Hematopoietic multipotent progenitor cell treated with erythropoietin and hydrocortisone succinate and interleukin-3 and kit ligand, for 4 days (in vitro differentiated cells): ENCODE measurements around the gene THAP9.
"Not testable (repeated sequence)": the region's sequence is repeated elsewhere in the genome, so short reads cannot be mapped to it uniquely, and the experiment has no call there.

Source experiments
- DNase-seq: peaks from one replicate; pipeline ENCODE4 v3.0.0-alpha.2; 2015

The THAP9 gene

DNA sequence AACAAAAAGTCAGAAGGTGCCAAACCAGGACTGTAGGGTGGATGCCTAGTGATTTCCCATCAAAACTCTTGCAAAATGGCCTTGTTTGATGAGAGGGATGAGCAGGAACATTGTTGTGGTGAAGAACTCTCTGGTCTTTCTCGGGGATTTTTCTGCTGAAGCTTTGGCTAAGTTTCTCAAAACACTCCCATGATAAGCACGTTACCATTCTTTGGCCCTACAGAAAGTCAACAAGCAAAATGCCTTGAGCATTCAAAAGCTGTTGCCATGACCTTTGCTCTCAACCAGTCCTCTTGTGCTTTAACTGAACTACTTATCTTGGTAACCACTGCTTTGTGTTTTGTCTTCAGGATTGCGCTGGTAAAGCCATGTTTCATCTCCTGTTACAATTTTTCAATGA lies 6.6 kb upstream of the THAP9 start:
- no peak for DNase-seq

DNA sequence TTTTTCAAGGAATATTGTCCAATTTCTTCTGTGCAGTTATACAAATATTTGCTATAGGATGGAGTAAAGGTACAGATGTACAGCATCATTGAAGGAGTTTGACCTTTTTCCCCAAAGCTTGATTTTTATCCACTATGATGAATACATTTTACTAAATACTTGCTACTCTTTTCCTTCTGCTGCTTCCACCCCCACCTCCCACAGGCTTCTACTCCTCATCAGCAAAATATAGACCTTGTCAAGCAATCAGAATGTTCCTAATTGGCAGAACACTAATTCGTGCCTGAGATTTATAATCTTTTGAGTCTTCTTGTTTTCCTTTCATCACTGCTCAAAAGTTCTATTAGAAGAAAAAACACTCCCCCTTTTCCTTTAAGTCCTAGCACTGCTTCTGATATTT lies 3.8 kb upstream of the THAP9 start:
- no peak for DNase-seq

DNA sequence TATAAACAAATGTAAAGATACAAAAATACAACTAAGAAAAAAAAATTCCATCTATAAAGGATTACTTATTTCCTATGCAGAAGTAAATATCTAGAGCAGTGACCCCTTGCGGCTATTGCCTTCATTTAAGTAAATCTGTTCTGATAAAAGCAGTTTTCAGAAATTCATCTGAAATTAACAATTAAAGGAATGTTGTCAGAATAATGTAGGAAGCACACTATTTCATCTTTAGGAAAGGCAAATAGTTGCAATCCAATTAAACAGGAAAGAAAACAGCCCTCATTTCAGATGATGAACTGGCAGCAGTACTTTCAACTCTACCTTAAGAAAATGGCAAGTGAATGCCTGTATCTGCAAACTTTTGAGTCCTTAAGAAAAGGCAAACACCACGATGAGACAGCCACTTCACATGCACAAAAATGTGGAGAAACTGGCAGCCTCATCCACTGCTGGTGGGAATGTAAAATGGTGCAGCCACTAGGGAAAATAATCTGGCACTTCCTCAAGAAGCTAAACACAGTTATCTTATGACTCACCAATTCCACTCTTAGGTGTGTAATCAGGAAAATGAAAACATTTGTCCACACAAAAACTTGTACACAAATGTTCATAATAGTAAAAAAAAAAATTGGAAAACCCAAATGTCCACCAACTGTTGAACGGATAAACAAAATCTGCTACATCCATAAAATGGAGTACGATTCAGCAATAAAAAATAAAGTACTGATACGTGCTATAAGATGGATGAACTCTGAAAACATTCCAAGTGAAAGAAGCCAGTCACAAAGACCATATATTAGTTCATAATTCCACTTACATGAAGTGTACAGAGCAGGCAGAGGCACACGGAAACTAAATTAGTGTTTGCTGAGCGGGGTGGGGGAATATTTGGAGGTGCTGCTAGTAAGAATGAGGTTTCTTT lies 2.0 kb upstream of the THAP9 start:
- DNase-seq, result peak; percentile 66

DNA sequence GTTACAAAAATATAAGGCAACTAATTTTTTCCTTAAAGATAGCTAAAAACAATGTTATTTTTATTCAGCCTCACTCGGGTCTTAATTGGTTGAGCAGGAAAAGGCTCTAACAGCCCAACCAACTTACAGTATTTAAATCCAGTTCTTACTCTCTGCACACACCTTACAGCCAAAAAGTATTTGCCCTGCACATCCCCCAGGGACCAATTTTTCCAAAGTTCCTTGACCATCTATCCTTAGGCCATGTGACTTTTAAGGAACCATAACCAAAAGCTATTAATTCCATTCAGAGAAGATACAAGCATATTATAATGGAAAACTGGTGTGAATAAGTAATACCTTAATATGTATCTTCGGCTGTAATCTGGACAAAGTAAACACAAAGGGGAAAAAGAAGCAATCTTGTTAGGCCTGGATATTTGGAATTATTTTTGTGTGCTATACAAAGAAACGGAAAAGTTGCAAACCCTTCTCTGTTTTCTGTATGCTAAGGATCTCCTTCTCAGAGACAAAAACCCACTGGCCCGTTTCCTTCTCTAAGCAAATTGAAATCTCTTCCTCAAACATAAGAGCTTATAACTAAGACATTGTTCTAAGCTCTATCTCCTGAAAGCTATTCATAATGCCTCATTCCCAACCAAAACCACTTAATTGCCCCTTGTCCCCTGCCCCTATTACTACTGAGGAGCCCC lies 1.0 kb upstream of the THAP9 start:
- no peak for DNase-seq

DNA sequence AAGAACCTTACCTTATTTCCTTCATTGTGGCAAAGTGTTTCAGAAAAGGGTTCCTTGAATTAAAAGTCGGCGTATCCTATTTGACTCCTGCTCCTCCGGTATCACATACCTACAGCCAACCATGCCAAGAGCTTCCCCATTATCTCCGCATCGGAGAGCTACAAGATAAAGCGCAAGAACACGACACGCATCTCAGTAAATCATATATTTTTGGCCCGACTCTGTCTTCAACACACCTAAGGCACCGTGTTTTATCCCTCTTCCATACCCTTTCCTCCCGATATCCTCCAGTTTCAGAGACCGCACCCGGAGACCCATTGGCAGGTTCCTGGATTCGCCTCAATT lies 497 bp upstream of the THAP9 start:
- peak; percentile 72 for DNase-seq

DNA sequence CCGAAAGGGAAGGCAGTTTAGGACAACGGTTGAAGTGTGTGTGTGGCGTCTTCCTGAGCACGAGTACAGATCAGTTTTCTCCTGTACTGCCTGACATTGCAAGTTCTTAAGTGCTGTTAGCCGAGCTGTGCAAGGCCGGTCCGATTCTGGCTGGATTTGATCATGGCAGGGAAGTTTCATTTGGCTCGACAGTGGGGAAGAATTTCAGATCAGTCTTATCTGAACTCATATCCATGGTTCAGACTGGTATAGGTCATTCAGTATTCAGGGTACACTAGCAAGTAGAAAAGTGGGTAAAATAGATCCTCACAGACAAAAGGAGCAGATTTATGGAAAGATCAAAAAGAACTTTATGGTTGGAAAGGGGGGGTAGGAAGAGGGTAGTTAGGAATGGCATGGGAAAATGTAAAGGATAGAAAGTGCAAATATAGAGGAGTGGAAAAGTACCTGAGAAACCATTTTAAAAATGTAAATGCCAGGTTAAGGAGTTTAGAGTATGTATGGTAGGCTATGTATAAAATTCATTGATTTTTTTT lies 716 bp downstream of the THAP9 start:
- no peak for DNase-seq

DNA sequence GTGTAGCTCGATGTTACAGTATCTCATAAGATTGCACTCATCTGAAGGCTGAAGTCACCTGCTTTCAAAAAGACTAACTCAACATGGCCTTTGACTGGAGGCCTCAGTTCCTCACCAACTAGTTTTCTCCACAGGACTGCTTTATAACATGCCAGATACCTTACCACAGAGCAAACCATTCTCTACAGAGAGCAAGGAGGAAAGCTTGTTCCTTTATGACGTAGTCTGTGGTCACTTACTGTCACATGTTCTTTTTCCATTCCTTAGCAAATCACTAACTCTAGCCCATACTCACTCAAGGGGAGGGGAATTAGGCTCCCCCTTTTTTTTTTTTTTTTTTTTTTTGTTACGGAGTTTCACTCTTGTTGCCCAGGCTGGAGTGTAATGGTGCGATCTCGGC lies 3.2 kb downstream of the THAP9 start:
- peak; percentile 56 for DNase-seq

DNA sequence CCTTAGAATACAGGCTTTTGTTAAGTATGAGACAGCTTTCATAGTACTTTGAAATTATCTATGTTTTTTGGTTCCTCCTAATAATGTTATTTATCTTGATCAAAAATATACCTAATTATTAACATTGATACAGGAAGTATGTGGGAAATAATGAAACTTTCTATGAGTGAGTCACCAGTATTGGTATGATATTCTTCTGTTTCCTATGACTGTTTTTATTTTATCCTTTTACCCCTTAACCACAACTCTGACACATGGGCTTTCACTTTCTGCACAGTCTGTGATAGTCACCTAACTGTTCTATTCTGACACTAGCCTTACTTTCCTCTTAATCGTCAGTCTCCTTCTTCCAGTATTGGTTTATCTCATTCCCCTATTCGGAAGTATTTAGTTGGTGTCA lies 4.7 kb downstream of the THAP9 start:
- DNase-seq, result peak; percentile 66

DNA sequence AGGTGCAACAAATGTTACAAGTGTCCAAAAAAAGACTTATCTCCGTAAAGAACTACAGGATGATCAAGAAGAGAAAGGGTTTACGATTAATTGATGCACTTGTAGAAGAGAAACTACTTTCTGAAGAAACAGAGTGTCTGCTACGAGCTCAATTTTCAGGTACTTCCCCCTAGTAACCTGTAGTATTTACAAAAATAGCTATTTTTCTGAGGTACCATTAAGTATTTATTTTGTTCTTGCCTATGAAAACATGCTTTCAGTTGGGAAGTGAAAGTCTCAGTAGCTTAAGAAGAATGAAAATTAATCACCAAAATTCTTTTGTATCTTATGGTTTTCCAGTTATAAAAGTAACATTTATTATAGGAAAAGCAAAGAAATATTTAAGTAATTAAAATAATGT lies 5.9 kb downstream of the THAP9 start:
- no peak for DNase-seq

DNA sequence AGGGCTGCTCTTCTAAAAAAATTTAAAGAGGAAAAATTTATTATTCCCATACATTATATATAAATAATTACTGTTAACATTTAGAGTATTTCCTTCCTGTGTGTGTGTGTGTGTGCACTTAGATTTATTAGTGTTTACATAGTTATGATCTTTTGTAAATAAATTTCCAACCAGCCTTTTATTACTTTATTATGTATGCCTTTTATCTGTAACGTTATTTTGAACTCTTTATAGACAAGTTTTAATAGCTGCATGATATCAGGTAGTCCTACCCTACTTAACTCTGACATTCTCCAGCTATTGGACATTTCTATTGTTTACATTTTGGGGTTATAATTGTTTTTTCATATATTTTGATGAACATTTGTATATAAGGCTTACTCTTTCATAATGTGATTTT lies 8.8 kb downstream of the THAP9 start:
- no peak for DNase-seq

DNA sequence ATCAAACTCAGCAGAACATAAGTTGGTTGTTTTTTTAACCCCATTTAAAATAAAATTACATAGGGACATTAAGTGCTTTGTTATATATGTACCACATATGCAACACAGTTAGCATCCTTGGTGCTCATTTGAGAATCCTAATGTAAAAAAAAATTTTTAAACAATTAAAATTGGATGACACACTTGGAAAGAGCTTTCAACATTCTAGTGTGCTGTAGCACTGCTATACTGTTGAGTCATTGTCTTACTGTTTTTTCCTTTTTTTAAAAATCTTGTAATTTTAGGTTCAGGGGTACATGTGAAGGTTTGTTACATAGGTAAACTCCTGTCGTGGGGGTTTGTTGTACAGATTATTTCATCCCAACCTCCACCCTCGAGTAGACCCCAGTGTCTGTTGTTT lies 12.8 kb downstream of the THAP9 start:
- no peak for DNase-seq

DNA sequence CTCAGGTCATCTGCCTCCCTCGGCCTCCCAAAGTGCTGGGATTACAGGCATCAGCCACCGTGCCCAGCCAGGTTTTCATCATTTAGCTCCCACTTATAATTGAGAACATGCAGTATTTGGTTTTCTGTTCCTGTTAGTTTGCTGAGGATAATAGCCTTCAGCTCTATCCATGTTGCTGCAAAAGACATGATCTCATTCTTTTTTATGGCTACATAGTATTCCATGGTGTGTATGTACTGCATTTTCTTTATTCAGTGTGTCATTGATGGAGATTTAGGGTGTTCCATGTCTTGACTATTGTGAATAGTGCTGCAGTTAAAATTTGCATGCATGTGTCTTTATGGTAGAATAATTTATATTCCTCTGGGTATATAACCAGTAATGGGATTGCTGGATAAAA lies 13.4 kb downstream of the THAP9 start:
- not testable (repeated sequence) for DNase-seq

DNA sequence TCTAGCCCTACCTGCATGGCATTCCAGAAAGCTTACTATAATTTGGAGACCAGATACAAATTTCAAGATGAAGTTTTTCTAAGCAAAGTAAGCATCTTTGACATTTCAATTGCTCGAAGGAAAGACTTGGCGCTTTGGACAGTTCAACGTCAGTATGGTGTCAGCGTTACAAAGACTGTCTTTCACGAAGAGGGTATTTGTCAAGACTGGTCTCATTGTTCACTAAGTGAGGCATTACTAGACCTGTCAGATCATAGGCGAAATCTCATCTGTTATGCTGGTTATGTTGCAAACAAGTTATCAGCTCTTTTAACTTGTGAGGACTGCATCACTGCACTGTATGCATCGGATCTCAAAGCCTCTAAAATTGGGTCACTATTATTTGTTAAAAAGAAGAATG lies 17.6 kb downstream of the THAP9 start:
- DNase-seq, result no peak

DNA sequence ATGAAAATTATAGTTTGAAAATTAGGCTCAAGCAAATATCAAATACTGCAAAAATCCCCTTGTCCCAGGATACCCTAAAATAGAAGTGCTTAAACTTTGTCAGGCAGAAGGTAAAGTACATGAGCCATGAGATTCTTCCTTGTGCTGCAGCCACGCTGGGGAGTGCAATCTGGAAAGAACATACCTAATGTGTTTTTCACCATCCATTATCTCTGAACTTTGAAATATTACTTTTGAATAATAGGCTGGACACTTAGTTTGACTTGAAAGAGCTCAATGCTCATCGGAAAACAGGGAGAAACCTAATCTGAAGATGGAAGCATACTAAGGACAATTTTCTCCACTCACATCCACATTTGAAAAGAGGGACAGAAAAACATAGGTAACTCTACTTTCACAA lies 18.9 kb downstream of the THAP9 start:
- no peak for DNase-seq

DNA sequence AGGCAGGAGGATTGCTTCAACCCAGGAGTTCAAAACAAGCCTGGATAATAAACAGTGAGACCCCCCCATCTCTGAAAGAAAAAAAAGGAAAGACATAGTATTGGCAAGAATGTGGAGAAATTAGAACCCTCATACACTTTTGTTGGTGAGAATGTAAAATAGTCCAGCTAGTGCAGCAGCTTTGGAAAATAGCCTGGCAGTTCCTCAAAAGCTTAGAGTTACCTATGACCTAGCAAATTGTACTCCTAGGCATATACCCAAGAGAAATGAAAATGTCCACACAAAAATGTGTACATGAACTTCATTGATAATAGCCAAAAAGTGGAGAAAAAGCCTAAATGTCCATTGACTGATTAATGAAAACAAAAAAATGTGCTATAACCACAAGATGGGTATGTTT lies 21.3 kb downstream of the THAP9 start:
- DNase-seq, result no peak

DNA sequence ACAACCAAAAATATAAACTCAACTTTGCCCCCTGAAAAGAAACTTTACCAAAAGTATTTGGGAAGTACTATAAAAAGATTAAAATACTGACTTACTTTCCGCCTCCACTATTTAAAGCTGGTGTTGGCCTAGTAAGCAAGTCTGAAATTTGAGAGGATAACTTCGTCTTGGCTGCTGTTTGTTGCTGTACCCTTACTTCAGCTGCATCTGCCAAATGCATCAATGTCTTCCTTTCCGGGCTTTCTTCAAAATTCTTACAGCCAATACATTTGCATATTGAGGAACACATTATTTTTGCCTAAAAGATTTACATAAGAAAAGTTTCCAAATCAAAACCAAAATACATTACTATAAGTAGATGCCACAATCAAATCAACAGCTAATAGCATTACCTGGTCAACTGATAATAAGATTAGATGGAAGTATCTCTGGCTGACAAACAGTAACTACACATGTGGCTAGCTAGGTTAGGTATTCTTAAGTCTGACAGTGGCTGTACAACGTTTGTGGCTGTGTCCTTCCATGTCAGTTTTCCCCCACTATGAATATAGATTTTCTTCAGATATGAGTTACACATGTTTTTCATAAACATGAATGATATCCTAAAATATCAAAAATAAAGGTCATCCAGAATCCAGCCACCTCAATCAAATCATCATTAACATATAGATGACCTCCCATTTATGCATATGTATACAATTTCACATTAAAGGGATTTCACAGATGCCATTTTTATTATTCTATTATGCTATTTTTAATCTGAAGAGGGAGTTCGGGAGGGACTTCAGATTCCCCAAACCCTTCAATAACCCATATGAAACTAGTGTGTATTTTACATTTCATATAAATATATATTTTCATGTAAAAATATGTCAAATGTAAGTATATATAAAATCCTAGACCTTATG lies 30.6 kb downstream of the THAP9 start:
- DNase-seq, result no peak

DNA sequence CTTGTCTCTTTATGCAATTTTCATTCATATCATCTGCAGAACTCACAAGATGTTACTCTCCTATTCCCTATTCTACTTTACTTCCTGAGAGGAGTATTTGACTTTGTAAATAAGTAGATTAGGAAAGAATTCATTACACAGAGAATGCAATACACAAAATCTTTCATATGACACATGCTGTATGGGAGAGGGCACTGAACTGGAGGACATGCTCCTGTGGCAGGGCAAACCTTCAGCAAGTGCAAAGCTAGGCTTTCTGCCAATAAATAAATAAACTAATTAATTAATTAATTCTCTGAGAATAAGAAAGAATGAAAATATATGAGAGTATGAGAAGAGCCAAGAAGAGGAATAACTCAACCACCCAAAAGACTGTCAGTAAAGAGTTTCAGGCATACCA lies 33.9 kb downstream of the THAP9 start:
- no peak for DNase-seq

DNA sequence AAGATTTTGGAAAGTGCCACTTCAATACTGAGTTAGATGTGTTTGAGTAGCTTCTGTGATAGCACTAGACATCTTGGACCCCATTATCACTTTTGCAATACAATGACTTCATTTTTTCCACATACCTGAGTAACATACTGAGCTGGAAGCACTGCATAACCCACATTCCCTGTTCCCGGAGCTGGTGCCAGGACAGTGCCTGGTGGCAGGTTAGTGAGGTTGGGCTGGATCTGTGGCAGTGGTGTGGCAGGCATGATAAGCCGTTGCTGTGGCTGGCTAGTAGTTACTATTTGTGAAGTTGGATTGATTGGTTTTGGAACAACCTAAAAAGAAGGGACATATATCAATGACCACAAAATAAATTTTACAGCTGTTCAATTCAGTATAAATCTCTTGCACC lies 38.9 kb downstream of the THAP9 start:
- DNase-seq, result no peak

DNA sequence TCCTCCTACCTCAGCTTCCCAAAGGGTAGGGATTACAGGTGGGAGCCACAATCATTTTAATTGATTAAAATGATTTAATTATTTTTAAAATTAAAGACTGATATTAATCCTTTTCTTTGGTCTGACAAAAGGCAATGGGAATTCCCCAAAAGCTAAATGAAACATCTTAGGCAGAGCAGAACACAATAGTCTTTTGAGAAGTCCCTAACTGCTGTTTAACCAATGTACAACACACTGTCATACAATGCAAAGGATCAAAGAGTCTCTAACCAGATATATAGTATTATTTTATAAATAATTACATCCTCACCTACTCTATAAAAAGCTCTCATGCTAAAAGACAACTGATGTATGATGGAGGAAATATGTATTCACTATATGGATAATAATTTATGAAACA lies 47.0 kb downstream of the THAP9 start:
- DNase-seq, result no peak

DNA sequence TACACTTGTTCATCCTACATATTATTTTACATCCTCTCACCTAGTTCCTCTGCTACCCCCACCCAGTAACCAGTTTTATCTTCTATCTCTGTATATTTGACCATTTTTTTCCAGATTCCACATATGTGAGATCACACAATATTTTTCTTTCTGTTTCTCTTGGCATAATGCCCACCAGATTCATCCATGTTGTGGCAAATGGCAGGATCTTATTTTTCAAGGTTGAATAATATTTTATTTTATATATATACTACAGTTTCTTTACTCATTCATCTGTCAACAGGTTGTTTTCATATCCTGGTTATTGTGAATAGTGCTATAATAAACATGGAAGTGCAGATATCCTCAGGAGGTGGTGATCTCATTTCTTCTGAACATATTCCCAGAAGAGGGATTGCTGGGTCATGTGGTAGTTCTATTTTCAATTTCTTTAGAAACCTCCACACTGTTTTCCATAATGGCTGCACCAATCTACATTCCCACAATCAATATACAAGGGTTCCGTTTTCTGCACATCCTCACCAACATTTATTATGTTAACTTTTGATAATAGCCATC lies 48.2 kb downstream of the THAP9 start:
- DNase-seq, result no peak

DNA sequence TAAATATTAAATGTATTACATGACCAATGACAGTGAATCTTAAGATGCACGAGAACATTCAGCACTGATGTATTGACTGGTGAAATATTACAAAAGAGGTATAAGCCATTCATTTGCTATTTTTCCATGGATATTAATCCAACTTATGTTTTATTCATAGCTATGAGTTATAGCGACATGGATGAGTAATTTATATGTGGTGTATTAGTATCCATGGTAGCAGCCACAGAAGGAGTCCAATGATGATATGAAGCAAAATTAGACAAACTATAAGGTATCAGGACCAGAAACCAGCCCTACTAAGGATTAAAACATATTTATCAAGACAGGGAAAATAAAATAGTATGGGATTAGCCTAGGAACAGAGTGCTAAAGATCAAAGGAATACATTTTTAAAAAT lies 50.7 kb downstream of the THAP9 start:
- no peak for DNase-seq

DNA sequence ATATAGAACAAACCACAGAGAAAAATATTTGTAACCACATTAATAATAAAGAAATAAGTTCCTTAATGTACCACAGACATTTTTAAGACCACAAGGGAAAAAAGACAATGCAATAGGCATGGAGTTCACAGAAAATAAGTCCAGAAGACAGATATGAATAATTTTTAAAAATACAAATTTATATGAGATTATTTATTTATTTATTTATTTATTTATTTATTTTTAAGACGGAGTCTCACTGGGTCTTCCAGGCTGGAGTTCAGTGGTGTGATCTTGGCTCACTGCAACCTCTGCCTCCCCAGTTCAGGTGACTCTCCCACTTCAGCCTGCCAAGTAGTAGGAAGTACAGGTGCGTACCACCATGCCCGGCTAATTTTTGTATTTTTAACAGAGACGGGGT lies 53.7 kb downstream of the THAP9 start:
- no peak for DNase-seq

DNA sequence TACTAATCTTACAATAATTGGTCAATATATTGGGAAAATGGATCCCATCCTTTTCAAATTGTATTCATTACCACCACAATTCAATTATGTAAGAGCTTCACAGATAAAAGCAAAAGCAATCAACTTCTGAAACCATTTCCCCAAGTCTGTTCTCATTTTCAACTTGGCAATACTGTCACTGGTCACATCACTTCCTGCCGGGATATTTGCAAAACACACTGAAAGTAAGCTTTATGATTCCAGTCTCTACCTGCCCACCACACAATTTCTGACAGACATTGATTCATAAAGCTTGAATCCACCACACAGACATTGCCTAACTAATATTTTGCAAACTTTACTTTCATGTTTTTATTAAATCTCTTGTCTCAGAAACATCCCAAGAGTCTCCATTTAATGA lies 56.5 kb downstream of the THAP9 start:
- peak; percentile 17 for DNase-seq
